ENCODE data around the gene RNGTT. TPM values are rescaled to one million over a fixed set of nuclear protein-coding genes. Genes with fewer than 3 reads are reported as not detected.

Gene RNGTT
- polyA plus RNA-seq, 4 donors: 3.8 to 8.3 (median 4.7) TPM

DNA sequence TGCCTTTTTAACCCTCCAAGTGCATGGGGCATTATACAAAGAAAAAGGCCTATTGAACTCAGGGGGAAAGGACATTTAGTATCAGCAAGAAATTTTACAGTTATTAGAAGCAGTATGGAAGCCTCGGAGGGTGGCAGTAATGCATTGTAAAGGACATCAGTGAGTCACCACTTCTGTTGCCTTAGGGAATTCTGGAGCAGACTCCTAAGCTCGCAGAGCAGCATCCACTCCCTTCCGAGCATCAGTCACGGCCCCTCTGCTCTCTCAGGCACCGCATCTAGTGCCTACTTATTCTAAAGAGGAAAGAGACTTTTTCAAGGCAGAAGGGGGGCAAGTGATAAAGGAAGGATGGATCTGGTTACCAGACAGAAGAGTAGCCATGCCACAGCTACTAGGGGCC lies 296.5 kb downstream of the RNGTT start:
- Histone ChIP-seq H3K4me3 (ENCODE audit: low read depth in 1 of 3, low read length in 3 of 3) (no peak overlapping the region), H3K9me3 (ENCODE audit: control insufficient read depth in 2 of 2, insufficient read depth in 1 of 2, low read depth in 1 of 2, low read length in 1 of 2) (peaks cover 2 to 88% of the 10 kb centered on the region in 2 donors), H3K27me3 (ENCODE audit: control insufficient read depth in 3 of 3, insufficient read depth in 3 of 3, low read length in 3 of 3) (no peaks in the 10 kb centered on the region), H3K36me3 (ENCODE audit: control insufficient read depth in 3 of 3, insufficient read depth in 2 of 3, low read depth in 1 of 3, low read length in 3 of 3) (peaks cover 0 to 19% (median 0%) of the 10 kb centered on the region in 3 donors), H3K4me1 (ENCODE audit: control insufficient read depth in 3 of 3, insufficient read depth in 2 of 3, low read depth in 1 of 3, low read length in 2 of 3) (no peaks in the 10 kb centered on the region), H3K27ac (ENCODE audit: low read depth in 1 of 3, low read length in 2 of 3) (no peak overlapping the region)
- 97 to 100% (median 98%) methylated on average over 5 of the region's 5 CpGs for WGBS, 3 donors
- DNase-seq (no peak), FAIRE-seq (no peak)

DNA sequence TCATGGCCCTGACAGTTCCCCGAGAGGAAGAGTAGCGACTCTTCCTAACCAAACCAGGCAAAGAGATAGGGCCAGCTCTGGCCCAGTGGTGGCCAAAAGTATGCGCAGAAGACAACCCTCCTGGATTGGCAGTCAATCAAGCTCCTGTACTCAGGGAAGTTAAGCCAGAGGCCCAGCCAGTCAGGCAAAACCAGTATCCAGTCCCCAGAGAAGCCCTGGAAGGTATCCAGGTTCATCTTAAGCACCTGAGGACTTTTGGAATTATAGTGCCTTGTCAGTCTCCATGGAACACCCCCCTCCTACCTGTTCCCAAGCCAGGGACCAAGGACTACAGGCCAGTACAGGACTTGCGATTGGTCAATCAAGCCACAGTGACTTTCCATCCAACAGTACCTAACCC lies 298.3 kb downstream of the RNGTT start:
- H3K4me3 ChIP-seq (ENCODE audit: low read depth in 1 of 3, low read length in 3 of 3): no peak overlapping the region
- peaks cover 0 to 19% (median 0%) of the 10 kb centered on the region in 3 donors for H3K36me3 ChIP-seq (ENCODE audit: control insufficient read depth in 3 of 3, insufficient read depth in 2 of 3, low read depth in 1 of 3, low read length in 3 of 3)
- DNase-seq (no peak), FAIRE-seq (no peak)
- H3K4me1 ChIP-seq (ENCODE audit: control insufficient read depth in 3 of 3, insufficient read depth in 2 of 3, low read depth in 1 of 3, low read length in 2 of 3): no peaks in the 10 kb centered on the region
- no peaks in the 10 kb centered on the region for H3K27me3 ChIP-seq (ENCODE audit: control insufficient read depth in 3 of 3, insufficient read depth in 3 of 3, low read length in 3 of 3)
- WGBS, 3 donors: 93 to 99% (median 96%) methylated on average over 4 of the region's 4 CpGs
- no peak overlapping the region for H3K27ac ChIP-seq (ENCODE audit: low read depth in 1 of 3, low read length in 2 of 3)
- peaks cover 0 to 79% of the 10 kb centered on the region in 2 donors for H3K9me3 ChIP-seq (ENCODE audit: control insufficient read depth in 2 of 2, insufficient read depth in 1 of 2, low read depth in 1 of 2, low read length in 1 of 2)

DNA sequence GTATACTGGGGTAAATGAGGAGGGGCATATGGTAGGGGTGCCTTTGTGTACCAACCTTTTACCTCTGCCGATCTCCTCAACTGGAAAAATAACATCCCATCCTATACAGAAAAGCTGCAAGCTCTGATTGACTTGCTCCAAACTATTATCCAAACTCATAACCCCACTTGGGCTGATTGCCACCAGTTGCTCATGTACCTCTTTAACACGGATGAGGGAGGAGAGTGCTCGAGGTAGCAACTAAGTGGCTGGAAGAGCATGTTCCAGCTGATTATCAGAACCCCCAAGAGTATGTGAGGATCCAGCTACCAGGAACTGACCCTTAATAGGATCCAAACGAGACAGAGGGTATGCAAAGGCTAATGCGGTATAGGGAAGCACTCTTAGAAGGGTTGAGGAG lies 299.6 kb downstream of the RNGTT start:
- peaks cover 0 to 70% of the 10 kb centered on the region in 2 donors for H3K9me3 ChIP-seq (ENCODE audit: control insufficient read depth in 2 of 2, insufficient read depth in 1 of 2, low read depth in 1 of 2, low read length in 1 of 2)
- FAIRE-seq (no peak), DNase-seq (no peak)
- no peak overlapping the region for H3K4me3 ChIP-seq (ENCODE audit: low read depth in 1 of 3, low read length in 3 of 3)
- H3K4me1 ChIP-seq (ENCODE audit: control insufficient read depth in 3 of 3, insufficient read depth in 2 of 3, low read depth in 1 of 3, low read length in 2 of 3): no peaks in the 10 kb centered on the region
- 97 to 100% (median 98%) methylated on average over 5 of the region's 5 CpGs for WGBS, 3 donors
- H3K27me3 ChIP-seq (ENCODE audit: control insufficient read depth in 3 of 3, insufficient read depth in 3 of 3, low read length in 3 of 3): no peaks in the 10 kb centered on the region
- H3K27ac ChIP-seq (ENCODE audit: low read depth in 1 of 3, low read length in 2 of 3): no peak overlapping the region
- H3K36me3 ChIP-seq (ENCODE audit: control insufficient read depth in 3 of 3, insufficient read depth in 2 of 3, low read depth in 1 of 3, low read length in 3 of 3): peaks cover 0 to 19% (median 0%) of the 10 kb centered on the region in 3 donors

DNA sequence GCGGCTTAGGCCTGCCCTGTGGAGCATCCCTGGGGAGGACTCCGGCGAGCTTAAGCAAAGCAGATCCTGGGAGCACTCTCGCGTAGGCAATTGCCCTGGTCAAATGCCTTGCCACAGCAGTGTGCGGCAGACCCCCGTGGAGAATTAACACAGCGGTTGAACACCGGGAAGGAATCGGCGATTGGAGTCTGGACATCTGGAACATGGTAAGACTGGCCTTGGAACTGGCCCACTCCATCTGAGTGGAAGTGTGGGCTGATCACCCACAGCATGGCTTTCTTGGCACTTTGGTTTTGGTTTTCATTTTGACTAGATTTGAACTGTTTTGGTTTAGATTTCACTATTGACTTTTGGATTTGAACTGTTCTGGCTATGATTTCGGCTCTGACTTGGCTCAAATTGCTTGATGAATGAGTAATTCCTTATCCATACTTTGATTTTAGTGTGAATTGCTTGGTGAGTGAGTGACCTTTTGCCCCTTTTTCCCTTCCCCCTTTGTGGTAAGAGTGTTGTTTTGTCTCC lies 300.7 kb downstream of the RNGTT start:
- H3K4me3 ChIP-seq (ENCODE audit: low read depth in 1 of 3, low read length in 3 of 3): no peak overlapping the region
- no peak overlapping the region for H3K27ac ChIP-seq (ENCODE audit: low read depth in 1 of 3, low read length in 2 of 3)
- peaks cover 0 to 70% of the 10 kb centered on the region in 2 donors for H3K9me3 ChIP-seq (ENCODE audit: control insufficient read depth in 2 of 2, insufficient read depth in 1 of 2, low read depth in 1 of 2, low read length in 1 of 2)
- no peaks in the 10 kb centered on the region for H3K4me1 ChIP-seq (ENCODE audit: control insufficient read depth in 3 of 3, insufficient read depth in 2 of 3, low read depth in 1 of 3, low read length in 2 of 3)
- FAIRE-seq (no peak), DNase-seq (no peak)
- H3K36me3 ChIP-seq (ENCODE audit: control insufficient read depth in 3 of 3, insufficient read depth in 2 of 3, low read depth in 1 of 3, low read length in 3 of 3): peaks cover 0 to 23% (median 0%) of the 10 kb centered on the region in 3 donors
- H3K27me3 ChIP-seq (ENCODE audit: control insufficient read depth in 3 of 3, insufficient read depth in 3 of 3, low read length in 3 of 3): no peaks in the 10 kb centered on the region
- 93 to 95% (median 95%) methylated on average over 12 of the region's 12 CpGs for WGBS, 3 donors

- peak; percentile 6 to 76 for DNase-seq
- H3K36me3 ChIP-seq (ENCODE audit: control insufficient read depth in 3 of 3, insufficient read depth in 2 of 3, low read depth in 1 of 3, low read length in 3 of 3): peaks cover 0 to 21% (median 0%) of the 10 kb centered on the region in 3 donors
- H3K4me1 ChIP-seq (ENCODE audit: control insufficient read depth in 3 of 3, insufficient read depth in 2 of 3, low read depth in 1 of 3, low read length in 2 of 3): no peaks in the 10 kb centered on the region
- H3K9me3 ChIP-seq (ENCODE audit: control insufficient read depth in 2 of 2, insufficient read depth in 1 of 2, low read depth in 1 of 2, low read length in 1 of 2): peaks cover 0 to 70% of the 10 kb centered on the region in 2 donors
- WGBS, 3 donors: 59 to 65% (median 65%) methylated on average over 5 of the region's 5 CpGs
- no peaks in the 10 kb centered on the region for H3K27me3 ChIP-seq (ENCODE audit: control insufficient read depth in 3 of 3, insufficient read depth in 3 of 3, low read length in 3 of 3)
- no peak overlapping the region for H3K4me3 ChIP-seq (ENCODE audit: low read depth in 1 of 3, low read length in 3 of 3)
- no peak overlapping the region for H3K27ac ChIP-seq (ENCODE audit: low read depth in 1 of 3, low read length in 2 of 3)
- no peak for FAIRE-seq
Measured at GRCh38 chr6:88662163-88662580, 301.2 kb downstream of the RNGTT start.

DNA sequence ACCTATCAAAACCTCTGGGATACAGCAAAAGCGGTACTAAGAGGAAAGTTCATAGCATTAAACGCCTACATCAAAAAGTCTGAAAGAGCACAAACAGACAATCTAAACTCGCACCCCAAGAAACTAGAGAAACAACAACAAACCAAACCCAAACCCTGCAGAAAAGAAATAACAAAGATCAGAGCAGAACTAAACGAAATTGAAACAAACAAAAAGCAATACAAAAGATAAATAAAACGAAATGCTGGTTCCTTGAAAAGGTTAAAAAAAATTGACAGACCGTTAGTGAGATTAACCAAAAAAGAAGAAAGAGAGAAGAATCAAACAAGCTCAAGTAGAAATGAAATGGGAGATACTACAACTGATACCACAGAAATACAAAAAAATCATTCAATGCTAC lies 302.3 kb downstream of the RNGTT start:
- FAIRE-seq (no peak), DNase-seq (no peak)
- H3K27me3 ChIP-seq (ENCODE audit: control insufficient read depth in 3 of 3, insufficient read depth in 3 of 3, low read length in 3 of 3): no peaks in the 10 kb centered on the region
- H3K36me3 ChIP-seq (ENCODE audit: control insufficient read depth in 3 of 3, insufficient read depth in 2 of 3, low read depth in 1 of 3, low read length in 3 of 3): peaks cover 0 to 17% (median 0%) of the 10 kb centered on the region in 3 donors
- H3K4me1 ChIP-seq (ENCODE audit: control insufficient read depth in 3 of 3, insufficient read depth in 2 of 3, low read depth in 1 of 3, low read length in 2 of 3): no peaks in the 10 kb centered on the region
- H3K4me3 ChIP-seq (ENCODE audit: low read depth in 1 of 3, low read length in 3 of 3): no peak overlapping the region
- H3K27ac ChIP-seq (ENCODE audit: low read depth in 1 of 3, low read length in 2 of 3): no peak overlapping the region
- H3K9me3 ChIP-seq (ENCODE audit: control insufficient read depth in 2 of 2, insufficient read depth in 1 of 2, low read depth in 1 of 2, low read length in 1 of 2): peaks cover 0 to 66% of the 10 kb centered on the region in 2 donors
- WGBS, 3 donors: 93 to 97% (median 94%) methylated on average over 6 of the region's 6 CpGs

DNA sequence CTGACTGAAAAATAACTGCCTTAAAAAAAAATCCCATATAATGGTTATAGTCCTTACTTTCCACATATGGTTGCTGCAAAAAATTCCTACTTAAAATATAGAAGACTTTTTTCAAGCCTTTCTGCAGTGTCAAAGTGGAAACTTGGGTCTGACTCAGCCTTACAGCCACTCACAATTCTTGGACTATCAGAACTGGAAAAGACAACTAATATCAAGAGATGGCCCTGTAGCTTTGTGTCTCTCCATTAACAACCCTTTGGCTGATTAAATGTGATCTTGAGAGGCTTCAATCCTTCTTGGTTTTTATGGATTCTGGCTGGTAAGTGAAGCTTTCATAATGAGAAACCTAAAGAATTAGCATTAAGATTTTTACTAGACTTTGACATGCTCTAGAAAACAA lies 307.8 kb downstream of the RNGTT start:
- Histone ChIP-seq H3K36me3 (ENCODE audit: control insufficient read depth in 3 of 3, insufficient read depth in 2 of 3, low read depth in 1 of 3, low read length in 3 of 3) (peaks cover 0 to 7% (median 0%) of the 10 kb centered on the region in 3 donors), H3K27me3 (ENCODE audit: control insufficient read depth in 3 of 3, insufficient read depth in 3 of 3, low read length in 3 of 3) (no peaks in the 10 kb centered on the region), H3K9me3 (ENCODE audit: control insufficient read depth in 2 of 2, insufficient read depth in 1 of 2, low read depth in 1 of 2, low read length in 1 of 2) (peaks cover 0 to 26% of the 10 kb centered on the region in 2 donors), H3K4me3 (ENCODE audit: low read depth in 1 of 3, low read length in 3 of 3) (no peak overlapping the region), H3K4me1 (ENCODE audit: control insufficient read depth in 3 of 3, insufficient read depth in 2 of 3, low read depth in 1 of 3, low read length in 2 of 3) (no peaks in the 10 kb centered on the region), H3K27ac (ENCODE audit: low read depth in 1 of 3, low read length in 2 of 3) (no peak overlapping the region)
- DNase-seq (no peak), FAIRE-seq (no peak)

GRCh38 chr6:88653936-88654335 lies 309.5 kb downstream of the RNGTT start:
- DNase-seq: no peak
- H3K4me1 ChIP-seq (ENCODE audit: control insufficient read depth in 3 of 3, insufficient read depth in 2 of 3, low read depth in 1 of 3, low read length in 2 of 3): no peaks in the 10 kb centered on the region
- 79 to 91% (median 87%) methylated on average over 4 of the region's 4 CpGs for WGBS, 3 donors
- peaks cover 0 to 24% of the 10 kb centered on the region in 2 donors for H3K9me3 ChIP-seq (ENCODE audit: control insufficient read depth in 2 of 2, insufficient read depth in 1 of 2, low read depth in 1 of 2, low read length in 1 of 2)
- FAIRE-seq: no peak
- H3K4me3 ChIP-seq (ENCODE audit: low read depth in 1 of 3, low read length in 3 of 3): no peak overlapping the region
- no peaks in the 10 kb centered on the region for H3K27me3 ChIP-seq (ENCODE audit: control insufficient read depth in 3 of 3, insufficient read depth in 3 of 3, low read length in 3 of 3)
- H3K27ac ChIP-seq (ENCODE audit: low read depth in 1 of 3, low read length in 2 of 3): no peak overlapping the region
- peaks cover 0 to 7% (median 0%) of the 10 kb centered on the region in 3 donors for H3K36me3 ChIP-seq (ENCODE audit: control insufficient read depth in 3 of 3, insufficient read depth in 2 of 3, low read depth in 1 of 3, low read length in 3 of 3)

GRCh38 chr6:88651400-88651799 lies 312.0 kb downstream of the RNGTT start:
- H3K27ac ChIP-seq (ENCODE audit: low read depth in 1 of 3, low read length in 2 of 3): no peak overlapping the region
- no peaks in the 10 kb centered on the region for H3K27me3 ChIP-seq (ENCODE audit: control insufficient read depth in 3 of 3, insufficient read depth in 3 of 3, low read length in 3 of 3)
- H3K36me3 ChIP-seq (ENCODE audit: control insufficient read depth in 3 of 3, insufficient read depth in 2 of 3, low read depth in 1 of 3, low read length in 3 of 3): no peaks in the 10 kb centered on the region
- H3K4me3 ChIP-seq (ENCODE audit: low read depth in 1 of 3, low read length in 3 of 3): no peak overlapping the region
- FAIRE-seq (peak; percentile 44), DNase-seq (no peak)
- H3K9me3 ChIP-seq (ENCODE audit: control insufficient read depth in 2 of 2, insufficient read depth in 1 of 2, low read depth in 1 of 2, low read length in 1 of 2): no peaks in the 10 kb centered on the region
- no peaks in the 10 kb centered on the region for H3K4me1 ChIP-seq (ENCODE audit: control insufficient read depth in 3 of 3, insufficient read depth in 2 of 3, low read depth in 1 of 3, low read length in 2 of 3)

All from small intestine (tissue), 7 donors.